A549 (cell line): ENCODE measurements around the gene ZSCAN20. TPM values are rescaled to one million over a fixed set of nuclear protein-coding genes. Genes with fewer than 3 reads are reported as not detected.

Source experiments
- ATAC-seq, 2 experiments: fragments of 200-7000 bp in 1 of 2; fragments of >200 bp in 1 of 2; cut with Nextera tagmentation in 1 of 2; cut with Tn5 transposase in 1 of 2; 3 replicates each; pipeline versions ENCODE4 v1.8.0 to v1.9.1; 2018 to 2020; ENCODE audit warnings: mild to moderate bottlenecking in 1 of 2, moderate library complexity in 1 of 2
- CTCF ChIA-PET: fragments of 300-600 bp; sonication (Branson Sonifier 250); formaldehyde crosslinking; extraction: SDS; loops from one replicate; lab custom pipeline; 2021; ENCODE audit warnings: antibody characterized with exemption, inconsistent platforms; lab: Yijun Ruan, JAX
- POLR2A ChIA-PET: fragments of 350-600 bp; formaldehyde crosslinking; extraction: SDS; loops from one replicate; lab custom pipeline; 2021; ENCODE audit warnings: antibody characterized with exemption, inconsistent platforms; lab: Yijun Ruan, JAX
- DNase-seq, 2 experiments: peaks; one replicate each; pipeline versions ENCODE4 v3.0.0 to v3.0.0-alpha.2; 2011 to 2016; ENCODE audit warnings: low read depth in 1 of 2, low spot score in 1 of 2
- FAIRE-seq: peaks from 2 replicates; lab custom pipeline; 2011; peaks lifted over from hg19 to GRCh38; lab: Jason Lieb, UNC
- H3K27ac ChIP-seq, 2 experiments: fragments of >200 bp; sonication (Bioruptor Twin); formaldehyde crosslinking; 3 replicates each; pipeline ENCODE4 v1.5.1; 2016 to 2017
- H3K4me1 ChIP-seq: fragments of >200 bp; sonication (Bioruptor Twin); formaldehyde crosslinking; 3 replicates; pipeline ENCODE4 v1.6.1; 2016
- H3K4me2 ChIP-seq: fragments of >200 bp; sonication (Bioruptor Twin); formaldehyde crosslinking; 3 replicates; pipeline ENCODE4 v1.6.1; 2016
- H3K4me3 ChIP-seq: fragments of >200 bp; sonication (Bioruptor Twin); formaldehyde crosslinking; 3 replicates; pipeline ENCODE4 v1.5.1; 2016
- H3K9me3 ChIP-seq: fragments of >200 bp; sonication (Bioruptor Twin); formaldehyde crosslinking; 3 replicates; pipeline ENCODE4 v1.6.1; 2016
- BHLHE40 ChIP-seq: IDR thresholded peaks from 2 replicates; pipeline ENCODE4 v1.6.1; 2012; ENCODE audit warnings: low read depth, low read length, inconsistent platforms
- CHD2 ChIP-seq: fragments of 150-350 bp; IDR thresholded peaks from 2 replicates; pipeline ENCODE4 v1.6.1; 2014; ENCODE audit warnings: low read length; ENCODE audit not compliant: partially characterized antibody
- CHD4 ChIP-seq: fragments of 200-600 bp; sonication (generic); IDR thresholded peaks from 2 replicates; pipeline ENCODE4 v1.6.1; 2016; ENCODE audit warnings: antibody characterized with exemption, mild to moderate bottlenecking, borderline replicate concordance
- E2F6 ChIP-seq: IDR thresholded peaks from 2 replicates; pipeline ENCODE4 v1.6.1; 2012; ENCODE audit warnings: low read depth, borderline replicate concordance
- EHF ChIP-seq: fragments of 250-450 bp; sonication (Bioruptor Pico); IDR thresholded peaks from 2 replicates; pipeline ENCODE4 v1.5.0; 2020; ENCODE audit warnings: mild to moderate bottlenecking
- EHMT2 ChIP-seq: fragments of 200-600 bp; sonication (generic); IDR thresholded peaks from 2 replicates; pipeline ENCODE4 v1.6.1; 2016; ENCODE audit warnings: antibody characterized with exemption, low read depth, mild to moderate bottlenecking, moderate library complexity
- FOSB ChIP-seq: fragments of 250-450 bp; sonication (Bioruptor Pico); IDR thresholded peaks from 2 replicates; pipeline ENCODE4 v1.5.0; 2020; ENCODE audit warnings: mild to moderate bottlenecking, moderate library complexity
- FOSL2 ChIP-seq, 2 experiments: fragments of 450-650 bp in 1 of 2; fragments of >200 bp in 1 of 2; sonication (Bioruptor Twin) in 1 of 2; formaldehyde crosslinking; IDR thresholded peaks; 2 replicates each; pipeline versions ENCODE4 v1.5.0 to v1.6.1; 2016 to 2020; ENCODE audit warnings: mild to moderate bottlenecking in 1 of 2, moderate library complexity in 1 of 2
- FOXS1 ChIP-seq: fragments of 250-450 bp; sonication (Bioruptor Pico); IDR thresholded peaks from 2 replicates; pipeline ENCODE4 v1.5.0; 2020; ENCODE audit warnings: mild to moderate bottlenecking, moderate library complexity
- GATA3 ChIP-seq: IDR thresholded peaks from 2 replicates; pipeline ENCODE4 v1.6.1; 2012; ENCODE audit warnings: borderline replicate concordance
- HDAC2 ChIP-seq: fragments of 200-600 bp; sonication (generic); IDR thresholded peaks from 2 replicates; pipeline ENCODE4 v1.6.1; 2016
- HEYL ChIP-seq: fragments of 250-450 bp; sonication (Bioruptor Pico); IDR thresholded peaks from 2 replicates; pipeline ENCODE4 v1.8.0; 2021; ENCODE audit warnings: mild to moderate bottlenecking, moderate library complexity
- HMGXB4 ChIP-seq: fragments of 250-450 bp; sonication (Bioruptor Pico); IDR thresholded peaks from 2 replicates; pipeline ENCODE4 v1.5.0; 2021; ENCODE audit warnings: mild to moderate bottlenecking, moderate library complexity, borderline replicate concordance
- HOXA7 ChIP-seq: fragments of 250-450 bp; sonication (Bioruptor Pico); IDR thresholded peaks from 2 replicates; pipeline ENCODE4 v1.5.0; 2020; ENCODE audit warnings: mild to moderate bottlenecking, moderate library complexity
- HOXB13 ChIP-seq: fragments of 250-450 bp; sonication (Bioruptor Pico); IDR thresholded peaks from 2 replicates; pipeline ENCODE4 v1.5.0; 2020; ENCODE audit warnings: low read depth, mild to moderate bottlenecking, moderate library complexity
- JUN ChIP-seq, 2 experiments: fragments of >200 bp; sonication (Bioruptor Twin); formaldehyde crosslinking; IDR thresholded peaks; 2 replicates in 1 of 2; 3 replicates in 1 of 2; pipeline ENCODE4 v1.6.1; 2016 to 2017
- JUNB ChIP-seq: fragments of >200 bp; sonication (Bioruptor Twin); formaldehyde crosslinking; IDR thresholded peaks from 2 replicates; pipeline ENCODE4 v1.6.1; 2016
- KDM1A ChIP-seq: fragments of 200-600 bp; sonication (generic); IDR thresholded peaks from 2 replicates; pipeline ENCODE4 v1.6.1; 2016; ENCODE audit warnings: low read depth, mild to moderate bottlenecking
- MAFK ChIP-seq: fragments of 450-650 bp; IDR thresholded peaks from 2 replicates; pipeline ENCODE4 v1.6.1; 2014; ENCODE audit not compliant: partially characterized antibody
- MYC ChIP-seq: IDR thresholded peaks from 2 replicates; pipeline ENCODE4 v1.6.1; 2012; ENCODE audit warnings: mild to moderate bottlenecking, inconsistent platforms, low read length, improper control_type of control experiment, borderline replicate concordance
- NPAS2 ChIP-seq: fragments of 250-450 bp; sonication (Bioruptor Pico); IDR thresholded peaks from 2 replicates; pipeline ENCODE4 v1.8.0; 2022; ENCODE audit warnings: mild to moderate bottlenecking, moderate library complexity, borderline replicate concordance
- NR3C1 ChIP-seq: fragments of >200 bp; sonication (Bioruptor Twin); formaldehyde crosslinking; IDR thresholded peaks from 3 replicates; pipeline ENCODE4 v1.6.1; 2017
- PHF8 ChIP-seq: fragments of 200-600 bp; sonication (generic); IDR thresholded peaks from 2 replicates; pipeline ENCODE4 v1.6.1; 2016; ENCODE audit warnings: low read depth, mild to moderate bottlenecking, antibody characterized with exemption, moderate library complexity, borderline replicate concordance
- RAD21 ChIP-seq, 2 experiments: fragments of >200 bp in 1 of 2; sonication (Bioruptor Twin) in 1 of 2; formaldehyde crosslinking in 1 of 2; IDR thresholded peaks in 1 of 2; conservative IDR thresholded peaks in 1 of 2; 2 replicates in 1 of 2; 3 replicates in 1 of 2; pipeline ENCODE4 v1.6.1; 2012 to 2018; ENCODE audit warnings: inconsistent platforms in 1 of 2
- RARB ChIP-seq: fragments of 250-450 bp; sonication (Bioruptor Pico); IDR thresholded peaks from 2 replicates; pipeline ENCODE4 v1.8.0; 2021; ENCODE audit warnings: mild to moderate bottlenecking, moderate library complexity
- RCOR1 ChIP-seq: fragments of 150-350 bp; IDR thresholded peaks from 2 replicates; pipeline ENCODE4 v1.6.1; 2014; ENCODE audit warnings: antibody characterized with exemption, low read length, low read depth
- RFX5 ChIP-seq: fragments of 450-650 bp; IDR thresholded peaks from 2 replicates; pipeline ENCODE4 v1.7.1; 2014; ENCODE audit warnings: antibody characterized with exemption, mild to moderate bottlenecking, moderate library complexity
- RNF2 ChIP-seq: fragments of 200-600 bp; sonication (generic); IDR thresholded peaks from 2 replicates; pipeline ENCODE4 v1.6.1; 2016; ENCODE audit warnings: low read depth, mild to moderate bottlenecking, antibody characterized with exemption, moderate library complexity, borderline replicate concordance
- SREBF2 ChIP-seq: fragments of 450-650 bp; IDR thresholded peaks from 2 replicates; pipeline ENCODE4 v1.6.1; 2014; ENCODE audit warnings: mild to moderate bottlenecking, moderate library complexity
- ZSCAN20 ChIP-seq: fragments of 250-450 bp; sonication (Bioruptor Pico); IDR thresholded peaks from 2 replicates; pipeline ENCODE4 v1.8.0; 2022; ENCODE audit warnings: mild to moderate bottlenecking, moderate library complexity
- WGBS: methylation state at CpG from one replicate; pipeline ENCODE4 v1.1.6; 2017; ENCODE audit errors: missing lambda C conversion rate; 5-methylcytosine and 5-hydroxymethylcytosine counted together
- polyA plus RNA-seq, 4 experiments: library from polyadenylated mRNA; depleted of rRNA in 3 of 4; stranded (reverse); fragments of >200 nt; fragmentation: RNase III in 1 of 4; extraction: RNeasy Plus Mini Kit Qiagen cat#74134 plus additional on column Dnase treatment in 1 of 4; gene quantifications; 2 replicates in 3 of 4; 3 replicates in 1 of 4; pipeline ENCODE4 v1.2.3, GENCODE V29; 2011 to 2017

ZSCAN20 gene
- polyA plus RNA-seq, 2 of the 4 experiments (the other 2 are of a cell fraction) = 1.3 to 1.9 TPM

- no peak for FAIRE-seq
These were observed 5.0 kb downstream of the ZSCAN20 start for GRCh38 chr1:33477451-33477850.

DNA sequence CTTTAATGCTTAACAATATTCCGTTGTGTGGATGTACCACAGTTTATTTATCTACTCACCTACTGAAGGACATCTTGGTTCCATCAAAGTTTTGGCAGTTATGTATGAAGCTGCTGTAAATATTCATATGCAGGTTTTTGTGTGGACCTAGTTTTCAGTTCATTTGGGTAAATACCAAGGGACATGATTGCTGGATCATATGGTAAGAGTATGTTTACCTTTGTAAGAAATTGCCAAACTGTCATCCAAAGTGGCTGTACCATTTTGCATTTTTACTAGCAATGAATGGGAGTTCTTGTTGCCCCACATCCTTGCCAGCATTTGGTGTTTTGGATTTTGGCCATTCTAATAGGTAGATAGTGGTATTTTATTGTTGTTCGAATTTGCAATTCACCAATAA, 10.0 kb downstream of the ZSCAN20 start:
- H3K9me3 ChIP-seq = no peaks in the 10 kb centered on the region
- ChIA-PET CTCF (no interaction called here), POLR2A (no interaction called here)
- FAIRE-seq (no peak), DNase-seq (no peak), ATAC-seq (no peak)
- WGBS = 73% methylated on average over 2 of the region's 2 CpGs
- no peak overlapping the region for H3K4me3 ChIP-seq
- H3K27ac ChIP-seq = no peak overlapping the region
- H3K4me1 ChIP-seq = no peaks in the 10 kb centered on the region
- TF ChIP-seq FOSL2 (IDR thresholded peaks at IDR 0.05) (no peak), FOSL2 (CRISPR knock-in tag; IDR thresholded peaks at IDR 0.05) (no peak), NPAS2 (CRISPR knock-in tag) (no peak), MAFK (no peak), RNF2 (no peak), HMGXB4 (CRISPR knock-in tag) (no peak), CHD4 (no peak), RAD21 (conservative IDR thresholded peaks at IDR 0.05 in 1 of 2, IDR thresholded peaks at IDR 0.05 in 1 of 2) (no peak), CHD2 (no peak), E2F6 (no peak), HDAC2 (no peak), RCOR1 (no peak), FOSB (CRISPR knock-in tag) (no peak), SREBF2 (no peak), JUN (IDR thresholded peaks at IDR 0.05) (no peak), MYC (no peak), GATA3 (no peak)
- H3K4me2 ChIP-seq = no peak overlapping the region

More at GRCh38 chr1:33477451-33477850, 5.0 kb downstream of the ZSCAN20 start:
- no peak overlapping the region for H3K4me3 ChIP-seq
- ATAC-seq = no peak
- WGBS = 70% methylated on average over 4 of the region's 4 CpGs
- CTCF ChIA-PET = interaction anchor here (1.7 kb wide), 1 partner anchor 22 kb away, joined by 4 read pairs; no protein-coding TSS in a partner anchor
- DNase-seq = no peak
- no peaks in the 10 kb centered on the region for H3K9me3 ChIP-seq
- H3K4me2 ChIP-seq = no peak overlapping the region
- POLR2A ChIA-PET = no interaction called here
- TF ChIP-seq E2F6 (no peak), BHLHE40 (no peak), RARB (no peak), PHF8 (no peak), RFX5 (no peak), HDAC2 (no peak), ZSCAN20 (CRISPR knock-in tag) (no peak), EHF (CRISPR knock-in tag) (no peak), NR3C1 (no peak), HEYL (CRISPR knock-in tag) (no peak), RCOR1 (no peak), HOXB13 (CRISPR knock-in tag) (no peak), CHD4 (no peak), KDM1A (no peak), FOXS1 (no peak), JUNB (no peak), HOXA7 (CRISPR knock-in tag) (no peak), CHD2 (no peak), EHMT2 (no peak)
- peaks cover 5% of the 10 kb centered on the region; the same call in 2 of the 3 replicates for H3K4me1 ChIP-seq
- no peak overlapping the region for H3K27ac ChIP-seq
